Measurements from ENCODE around the gene CEP72.

The CEP72 gene

GRCh38 chr5:570446-570845, 41.7 kb upstream of the CEP72 start:
- H3K36me3 ChIP-seq (ENCODE audit: insufficient read depth): no peaks in the 10 kb centered on the region
- H3K4me2 ChIP-seq: no peak overlapping the region
- H3K4me3 ChIP-seq (IDR thresholded peaks at IDR 0.05; ENCODE audit: insufficient read depth, low read depth, low read length): no peak overlapping the region
- no peaks in the 10 kb centered on the region for H3K79me2 ChIP-seq (ENCODE audit: insufficient read depth, low read depth)
- H4K20me1 ChIP-seq (ENCODE audit: insufficient read depth): no peaks in the 10 kb centered on the region
- H3K4me1 ChIP-seq (ENCODE audit: low read depth, poor library complexity, severe bottlenecking): no peaks in the 10 kb centered on the region
- no peak overlapping the region for H3K27ac ChIP-seq
- peaks cover 77% of the 10 kb centered on the region for H3K27me3 ChIP-seq (ENCODE audit: insufficient read depth, low read depth)
- no peak for TF ChIP-seq CTCF (conservative IDR thresholded peaks at IDR 0.05; ENCODE audit: low read depth, low read length)
- H2AFZ ChIP-seq (ENCODE audit: low read depth): no peak overlapping the region
- H3K9ac ChIP-seq: no peak overlapping the region

- H3K4me3 ChIP-seq (IDR thresholded peaks at IDR 0.05; ENCODE audit: insufficient read depth, low read depth, low read length): no peak overlapping the region
- no peaks in the 10 kb centered on the region for H3K36me3 ChIP-seq (ENCODE audit: insufficient read depth)
- no peaks in the 10 kb centered on the region for H4K20me1 ChIP-seq (ENCODE audit: insufficient read depth)
- no peaks in the 10 kb centered on the region for H3K79me2 ChIP-seq (ENCODE audit: insufficient read depth, low read depth)
- H3K4me2 ChIP-seq: no peak overlapping the region
- H3K27ac ChIP-seq: no peak overlapping the region
- H3K27me3 ChIP-seq (ENCODE audit: insufficient read depth, low read depth): peaks cover 78% of the 10 kb centered on the region
- H3K9ac ChIP-seq: no peak overlapping the region
- no peaks in the 10 kb centered on the region for H3K4me1 ChIP-seq (ENCODE audit: low read depth, poor library complexity, severe bottlenecking)
- no peak for TF ChIP-seq CTCF (conservative IDR thresholded peaks at IDR 0.05; ENCODE audit: low read depth, low read length)
- no peak overlapping the region for H2AFZ ChIP-seq (ENCODE audit: low read depth)
Measured at GRCh38 chr5:570886-571285, 41.3 kb upstream of the CEP72 start.

GRCh38 chr5:571791-572190, 40.3 kb upstream of the CEP72 start:
- no peaks in the 10 kb centered on the region for H3K36me3 ChIP-seq (ENCODE audit: insufficient read depth)
- H3K27me3 ChIP-seq (ENCODE audit: insufficient read depth, low read depth): peaks cover 82% of the 10 kb centered on the region
- no peaks in the 10 kb centered on the region for H3K4me1 ChIP-seq (ENCODE audit: low read depth, poor library complexity, severe bottlenecking)
- no peak overlapping the region for H3K27ac ChIP-seq
- H2AFZ ChIP-seq (ENCODE audit: low read depth): no peak overlapping the region
- no peak overlapping the region for H3K4me3 ChIP-seq (IDR thresholded peaks at IDR 0.05; ENCODE audit: insufficient read depth, low read depth, low read length)
- H3K9ac ChIP-seq: no peak overlapping the region
- no peak for TF ChIP-seq CTCF (conservative IDR thresholded peaks at IDR 0.05; ENCODE audit: low read depth, low read length)
- no peaks in the 10 kb centered on the region for H3K79me2 ChIP-seq (ENCODE audit: insufficient read depth, low read depth)
- no peaks in the 10 kb centered on the region for H4K20me1 ChIP-seq (ENCODE audit: insufficient read depth)
- no peak overlapping the region for H3K4me2 ChIP-seq

- Histone ChIP-seq H3K4me3 (IDR thresholded peaks at IDR 0.05; ENCODE audit: insufficient read depth, low read depth, low read length) (no peak overlapping the region), H3K4me1 (ENCODE audit: low read depth, poor library complexity, severe bottlenecking) (no peaks in the 10 kb centered on the region)
- TF ChIP-seq CTCF (conservative IDR thresholded peaks at IDR 0.05; ENCODE audit: low read depth, low read length): no peak
Measured at GRCh38 chr5:572398-573019, 39.6 kb upstream of the CEP72 start.

More at GRCh38 chr5:572398-573019, 39.6 kb upstream of the CEP72 start:
- Histone ChIP-seq H3K27me3 (ENCODE audit: insufficient read depth, low read depth) (peaks cover 74% of the 10 kb centered on the region), H3K27ac (no peak overlapping the region), H3K4me2 (no peak overlapping the region), H4K20me1 (ENCODE audit: insufficient read depth) (no peaks in the 10 kb centered on the region), H2AFZ (ENCODE audit: low read depth) (no peak overlapping the region), H3K9ac (no peak overlapping the region), H3K79me2 (ENCODE audit: insufficient read depth, low read depth) (no peaks in the 10 kb centered on the region), H3K36me3 (ENCODE audit: insufficient read depth) (no peaks in the 10 kb centered on the region)

All from KMS-11 (cell line).